Measurements from ENCODE around the gene AIG1. TPM values are rescaled to one million over a fixed set of nuclear protein-coding genes. Genes with fewer than 3 reads are reported as not detected.

Gene AIG1
- polyA plus RNA-seq, 1 of the 3 experiments (the other 2 are of a cell fraction), result 36.8 TPM

GRCh38 chr6:143206550-143206949, 145.9 kb downstream of the AIG1 start:
- H3K9me3 ChIP-seq, result no peaks in the 10 kb centered on the region
- no peaks in the 10 kb centered on the region for H3K79me2 ChIP-seq (ENCODE audit: insufficient read depth)
- H3F3A ChIP-seq (replicated peaks; ENCODE audit: insufficient read depth), result peaks cover 2% of the 10 kb centered on the region
- H3K9me2 ChIP-seq, result no peaks in the 10 kb centered on the region
- no peaks in the 10 kb centered on the region for H3K36me3 ChIP-seq (replicated peaks in 1 of 2; ENCODE audit: control insufficient read depth in 1 of 2, insufficient read depth in 2 of 2, low read length in 1 of 2)
- H4K20me1 ChIP-seq (ENCODE audit: insufficient read depth), result no peaks in the 10 kb centered on the region
- no peak for DNase-seq
- H3K4me3 ChIP-seq (ENCODE audit: low read depth in 2 of 2, low read length in 1 of 2), result no peak overlapping the region
- POLR2A ChIA-PET, result no interaction called here
- WGBS (ENCODE audit: low lambda C conversion rate), result 96% methylated on average over 1 of the region's 1 CpG
- no peak overlapping the region for H3K27ac ChIP-seq (ENCODE audit: low read depth in 2 of 2, low read length in 1 of 2)
- H3K27me3 ChIP-seq (ENCODE audit: insufficient read depth), result no peaks in the 10 kb centered on the region
- H3K9ac ChIP-seq, result no peak overlapping the region
- no peak for TF ChIP-seq RCOR1 (IDR thresholded peaks at IDR 0.05; ENCODE audit: low read length)
- TF ChIP-seq EZH2phosphoT487 (IDR thresholded peaks at IDR 0.05; ENCODE audit: borderline replicate concordance, low read depth), result no peak
- TF ChIP-seq, protein P1, sequence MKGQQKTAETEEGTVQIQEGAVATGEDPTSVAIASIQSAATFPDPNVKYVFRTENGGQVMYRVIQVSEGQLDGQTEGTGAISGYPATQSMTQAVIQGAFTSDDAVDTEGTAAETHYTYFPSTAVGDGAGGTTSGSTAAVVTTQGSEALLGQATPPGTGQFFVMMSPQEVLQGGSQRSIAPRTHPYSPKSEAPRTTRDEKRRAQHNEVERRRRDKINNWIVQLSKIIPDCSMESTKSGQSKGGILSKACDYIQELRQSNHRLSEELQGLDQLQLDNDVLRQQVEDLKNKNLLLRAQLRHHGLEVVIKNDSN (IDR thresholded peaks at IDR 0.05; ENCODE audit: borderline replicate concordance, low read depth), result no peak
- TF ChIP-seq, protein P2, sequence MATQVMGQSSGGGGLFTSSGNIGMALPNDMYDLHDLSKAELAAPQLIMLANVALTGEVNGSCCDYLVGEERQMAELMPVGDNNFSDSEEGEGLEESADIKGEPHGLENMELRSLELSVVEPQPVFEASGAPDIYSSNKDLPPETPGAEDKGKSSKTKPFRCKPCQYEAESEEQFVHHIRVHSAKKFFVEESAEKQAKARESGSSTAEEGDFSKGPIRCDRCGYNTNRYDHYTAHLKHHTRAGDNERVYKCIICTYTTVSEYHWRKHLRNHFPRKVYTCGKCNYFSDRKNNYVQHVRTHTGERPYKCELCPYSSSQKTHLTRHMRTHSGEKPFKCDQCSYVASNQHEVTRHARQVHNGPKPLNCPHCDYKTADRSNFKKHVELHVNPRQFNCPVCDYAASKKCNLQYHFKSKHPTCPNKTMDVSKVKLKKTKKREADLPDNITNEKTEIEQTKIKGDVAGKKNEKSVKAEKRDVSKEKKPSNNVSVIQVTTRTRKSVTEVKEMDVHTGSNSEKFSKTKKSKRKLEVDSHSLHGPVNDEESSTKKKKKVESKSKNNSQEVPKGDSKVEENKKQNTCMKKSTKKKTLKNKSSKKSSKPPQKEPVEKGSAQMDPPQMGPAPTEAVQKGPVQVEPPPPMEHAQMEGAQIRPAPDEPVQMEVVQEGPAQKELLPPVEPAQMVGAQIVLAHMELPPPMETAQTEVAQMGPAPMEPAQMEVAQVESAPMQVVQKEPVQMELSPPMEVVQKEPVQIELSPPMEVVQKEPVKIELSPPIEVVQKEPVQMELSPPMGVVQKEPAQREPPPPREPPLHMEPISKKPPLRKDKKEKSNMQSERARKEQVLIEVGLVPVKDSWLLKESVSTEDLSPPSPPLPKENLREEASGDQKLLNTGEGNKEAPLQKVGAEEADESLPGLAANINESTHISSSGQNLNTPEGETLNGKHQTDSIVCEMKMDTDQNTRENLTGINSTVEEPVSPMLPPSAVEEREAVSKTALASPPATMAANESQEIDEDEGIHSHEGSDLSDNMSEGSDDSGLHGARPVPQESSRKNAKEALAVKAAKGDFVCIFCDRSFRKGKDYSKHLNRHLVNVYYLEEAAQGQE (IDR thresholded peaks at IDR 0.05; ENCODE audit: low read depth, low read length), result no peak
- no peak for TF ChIP-seq RXRA (IDR thresholded peaks at IDR 0.05; ENCODE audit: borderline replicate concordance, low read depth)
- no peak for TF ChIP-seq SIN3A (IDR thresholded peaks at IDR 0.05; ENCODE audit: borderline replicate concordance, low read depth, low read length)
- TF ChIP-seq ELF1 (IDR thresholded peaks at IDR 0.05), result no peak
- no peak for TF ChIP-seq TAF1 (IDR thresholded peaks at IDR 0.05; ENCODE audit: borderline replicate concordance, low read depth, low read length)
- no peak for TF ChIP-seq FOXM1 (IDR thresholded peaks at IDR 0.05; ENCODE audit: low read depth)
- H2AFZ ChIP-seq (ENCODE audit: low read depth), result no peak overlapping the region
- CTCF ChIA-PET, result no interaction called here
- no peak overlapping the region for H3K4me2 ChIP-seq
- H3K4me1 ChIP-seq (ENCODE audit: control insufficient read depth in 1 of 2, insufficient read depth in 2 of 2, low read depth in 1 of 2, low read length in 1 of 2), result peaks cover 6 to 19% of the 10 kb centered on the region in 2 experiments; a peak in 3 of 4 replicates

DNA sequence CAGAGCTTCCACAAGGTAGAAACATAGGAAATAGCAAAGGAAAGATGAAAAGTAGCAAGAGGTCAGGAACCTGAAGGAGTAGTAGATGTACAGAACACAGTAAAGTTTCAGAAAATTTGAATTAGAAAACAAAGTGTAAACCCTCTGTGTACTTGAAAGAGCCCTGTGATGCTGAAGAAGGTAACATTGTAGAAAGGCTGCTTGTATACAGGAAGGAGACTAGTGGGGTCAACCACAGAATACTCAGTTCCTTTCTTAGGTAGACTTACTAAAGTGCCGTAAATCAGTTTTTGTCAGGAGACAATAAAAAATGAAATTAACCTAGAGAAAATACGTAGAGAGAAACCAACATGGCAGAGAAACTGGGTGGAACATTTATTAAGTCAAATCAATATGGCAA, 149.7 kb downstream of the AIG1 start:
- Histone ChIP-seq H2AFZ (ENCODE audit: low read depth) (no peak overlapping the region), H3K9ac (no peak overlapping the region), H4K20me1 (ENCODE audit: insufficient read depth) (no peaks in the 10 kb centered on the region), H3K27ac (ENCODE audit: low read depth in 2 of 2, low read length in 1 of 2) (no peak overlapping the region), H3K9me3 (no peaks in the 10 kb centered on the region), H3F3A (replicated peaks; ENCODE audit: insufficient read depth) (peaks cover 2% of the 10 kb centered on the region), H3K4me1 (ENCODE audit: control insufficient read depth in 1 of 2, insufficient read depth in 2 of 2, low read depth in 1 of 2, low read length in 1 of 2) (peaks cover 6 to 11% of the 10 kb centered on the region in 2 experiments; a peak in 3 of 4 replicates), H3K4me2 (no peak overlapping the region), H3K36me3 (replicated peaks in 1 of 2; ENCODE audit: control insufficient read depth in 1 of 2, insufficient read depth in 2 of 2, low read length in 1 of 2) (no peaks in the 10 kb centered on the region), H3K9me2 (no peaks in the 10 kb centered on the region), H3K27me3 (ENCODE audit: insufficient read depth) (no peaks in the 10 kb centered on the region), H3K4me3 (ENCODE audit: low read depth in 2 of 2, low read length in 1 of 2) (no peak overlapping the region), H3K79me2 (ENCODE audit: insufficient read depth) (no peaks in the 10 kb centered on the region)
- ChIA-PET CTCF (interaction anchor here (1.1 kb wide), 1 partner anchor 37 kb away, joined by 3 read pairs; no protein-coding TSS in a partner anchor), POLR2A (no interaction called here)
- TF ChIP-seq MEF2A (IDR thresholded peaks at IDR 0.05; ENCODE audit: borderline replicate concordance, low read depth), result no peak
- TF ChIP-seq FOXM1 (IDR thresholded peaks at IDR 0.05; ENCODE audit: low read depth), result no peak
- no peak for TF ChIP-seq FOXJ3 (CRISPR knock-in tag; IDR thresholded peaks at IDR 0.05)
- no peak for TF ChIP-seq SMC3 (IDR thresholded peaks at IDR 0.05; ENCODE audit: low read depth, low read length)
- TF ChIP-seq TEAD4 (IDR thresholded peaks at IDR 0.05; ENCODE audit: borderline replicate concordance, insufficient read depth), result no peak
- no peak for TF ChIP-seq JUND (IDR thresholded peaks at IDR 0.05)
- TF ChIP-seq MXI1 (IDR thresholded peaks at IDR 0.05; ENCODE audit: low read depth, low read length), result no peak
- no peak for TF ChIP-seq ZBTB33 (IDR thresholded peaks at IDR 0.05; ENCODE audit: borderline replicate concordance, low read depth)
- TF ChIP-seq SIN3A (IDR thresholded peaks at IDR 0.05; ENCODE audit: borderline replicate concordance, low read depth, low read length), result no peak
- TF ChIP-seq YY1 (IDR thresholded peaks at IDR 0.05; ENCODE audit: low read depth), result no peak
- no peak for TF ChIP-seq CHD2 (IDR thresholded peaks at IDR 0.05; ENCODE audit: low read length, partially characterized antibody)
- no peak for TF ChIP-seq RAD21 (IDR thresholded peaks at IDR 0.05; ENCODE audit: low read length)
- 100% methylated on average over 2 of the region's 2 CpGs for WGBS (ENCODE audit: low lambda C conversion rate)
- no peak for DNase-seq
